ENCODE data around the gene TUT4. TPM values are rescaled to one million over a fixed set of nuclear protein-coding genes. Genes with fewer than 3 reads are reported as not detected.

The TUT4 gene
- total and polyA plus RNA-seq, 9 donors, result 35.6 to 90.5 (median 65.2) TPM

- Histone ChIP-seq H3K27ac (no peak overlapping the region), H3K4me1 (ENCODE audit: insufficient read depth) (no peaks in the 10 kb centered on the region), H3K9me3 (no peaks in the 10 kb centered on the region), H3K36me3 (no peaks in the 10 kb centered on the region), H3K27me3 (no peaks in the 10 kb centered on the region), H3K4me3 (no peak overlapping the region)
- intact Hi-C loops (cut with DNase I), result no loop called here
- TF ChIP-seq EP300 (IDR thresholded peaks at IDR 0.05) (no peak), CTCF (IDR thresholded peaks at IDR 0.05) (no peak), POLR2A (IDR thresholded peaks at IDR 0.05) (no peak)
- 68 to 72% (median 69%) methylated on average over 2 of the region's 2 CpGs for WGBS, 3 donors
- DNase-seq, result no peak
Observed at GRCh38 chr1:52444463-52444862, 108.4 kb downstream of the TUT4 start.

- TF ChIP-seq EP300 (IDR thresholded peaks at IDR 0.05), result no peak
- no peaks in the 10 kb centered on the region for H3K36me3 ChIP-seq
- H3K9me3 ChIP-seq, result no peaks in the 10 kb centered on the region
- DNase-seq, result no peak
- H3K4me1 ChIP-seq (ENCODE audit: insufficient read depth), result no peaks in the 10 kb centered on the region
- intact Hi-C loops (cut with DNase I), result no loop called here
- H3K27ac ChIP-seq, result no peak overlapping the region
- H3K4me3 ChIP-seq, result no peak overlapping the region
- H3K27me3 ChIP-seq, result no peaks in the 10 kb centered on the region
- WGBS, 3 donors, result 96% methylated on average over 4 of the region's 4 CpGs
Observed at GRCh38 chr1:52439976-52440375, 112.9 kb downstream of the TUT4 start.

GRCh38 chr1:52436817-52437216 lies 116.1 kb downstream of the TUT4 start:
- Histone ChIP-seq H3K4me1 (ENCODE audit: insufficient read depth) (no peaks in the 10 kb centered on the region), H3K27ac (no peak overlapping the region), H3K27me3 (no peaks in the 10 kb centered on the region), H3K9me3 (no peaks in the 10 kb centered on the region), H3K36me3 (no peaks in the 10 kb centered on the region), H3K4me3 (no peak overlapping the region)
- 67 to 78% (median 69%) methylated on average over 7 of the region's 7 CpGs for WGBS, 3 donors
- no peak for DNase-seq
- no peak for TF ChIP-seq EP300 (IDR thresholded peaks at IDR 0.05)
- no peak for TF ChIP-seq CTCF (IDR thresholded peaks at IDR 0.05)
- TF ChIP-seq POLR2A (IDR thresholded peaks at IDR 0.05), result no peak
- intact Hi-C loops (cut with DNase I), result no loop called here

GRCh38 chr1:52435650-52436049 lies 117.2 kb downstream of the TUT4 start:
- H3K27ac ChIP-seq, result no peak overlapping the region
- H3K27me3 ChIP-seq, result no peaks in the 10 kb centered on the region
- no peak for DNase-seq
- H3K9me3 ChIP-seq, result no peaks in the 10 kb centered on the region
- H3K4me1 ChIP-seq (ENCODE audit: insufficient read depth), result no peaks in the 10 kb centered on the region
- 24 to 68% (median 42%) methylated on average over 1 of the region's 1 CpG for WGBS, 3 donors
- TF ChIP-seq POLR2A (IDR thresholded peaks at IDR 0.05) (no peak), EP300 (IDR thresholded peaks at IDR 0.05) (no peak), CTCF (IDR thresholded peaks at IDR 0.05) (no peak)
- H3K36me3 ChIP-seq, result no peaks in the 10 kb centered on the region
- no peak overlapping the region for H3K4me3 ChIP-seq
- intact Hi-C loops (cut with DNase I), result no loop called here

GRCh38 chr1:52435211-52435610 lies 117.7 kb downstream of the TUT4 start:
- intact Hi-C loops (cut with DNase I), result no loop called here
- Histone ChIP-seq H3K9me3 (no peaks in the 10 kb centered on the region), H3K27me3 (no peaks in the 10 kb centered on the region), H3K4me3 (no peak overlapping the region), H3K36me3 (no peaks in the 10 kb centered on the region), H3K4me1 (ENCODE audit: insufficient read depth) (no peaks in the 10 kb centered on the region), H3K27ac (no peak overlapping the region)
- TF ChIP-seq POLR2A (IDR thresholded peaks at IDR 0.05), result no peak
- WGBS, 3 donors, result 71 to 82% (median 79%) methylated on average over 1 of the region's 1 CpG
- DNase-seq, result no peak

- Histone ChIP-seq H3K4me1 (ENCODE audit: insufficient read depth) (no peaks in the 10 kb centered on the region), H3K27ac (no peak overlapping the region), H3K36me3 (no peaks in the 10 kb centered on the region), H3K4me3 (no peak overlapping the region), H3K27me3 (no peaks in the 10 kb centered on the region), H3K9me3 (no peaks in the 10 kb centered on the region)
- WGBS, 3 donors, result 93 to 95% (median 94%) methylated on average over 8 of the region's 8 CpGs
- no peak for DNase-seq
- TF ChIP-seq CTCF (IDR thresholded peaks at IDR 0.05) (no peak), EP300 (IDR thresholded peaks at IDR 0.05) (no peak), POLR2A (IDR thresholded peaks at IDR 0.05) (no peak)
- intact Hi-C loops (cut with DNase I), result no loop called here
Observed at GRCh38 chr1:52432807-52433206, 120.1 kb downstream of the TUT4 start.

All from ovary (tissue), 9 donors.